ENCODE measurements around the gene ADCY2. TPM values are rescaled to one million over a fixed set of nuclear protein-coding genes. Genes with fewer than 3 reads are reported as not detected.

The ADCY2 gene
- total and polyA plus RNA-seq, 4 donors, result 0.56 to 9.3 (median 6.7) TPM

DNA sequence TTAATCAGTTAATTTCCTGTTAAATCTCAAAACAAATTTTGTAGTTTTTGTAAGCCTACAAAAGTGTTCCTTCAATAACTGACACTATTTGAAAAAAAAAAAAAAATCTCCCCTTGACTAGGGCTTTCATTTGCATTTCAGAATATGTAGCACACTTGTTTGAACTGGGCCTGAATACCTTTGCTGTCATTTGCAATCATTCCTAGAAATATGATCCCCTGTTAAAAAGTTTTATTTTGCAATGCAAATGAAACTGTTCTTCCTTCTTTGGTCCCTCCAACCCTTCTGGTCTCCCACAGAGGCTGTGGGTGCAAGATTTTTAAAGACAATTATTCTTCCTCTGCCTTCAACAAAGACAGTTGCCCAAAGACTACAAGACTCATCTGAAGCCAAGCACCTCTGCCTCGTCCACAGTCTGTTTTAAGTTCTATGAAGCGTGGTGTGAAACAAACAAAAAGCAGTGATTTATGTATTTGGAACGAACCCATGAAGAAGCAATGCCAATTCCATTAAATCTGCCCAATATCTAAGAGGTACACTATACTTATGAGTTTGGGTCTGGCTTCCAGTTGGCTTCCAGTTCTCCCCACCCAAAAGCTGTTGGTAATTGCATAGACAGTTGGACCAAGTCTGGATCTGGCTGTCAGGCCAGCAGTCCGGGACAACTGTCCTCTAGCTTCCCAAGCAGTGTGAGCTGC, 388.9 kb downstream of the ADCY2 start:
- Histone ChIP-seq H3K4me3 (ENCODE audit: low read length in 2 of 2) (no peak overlapping the region), H3K36me3 (ENCODE audit: control insufficient read depth in 1 of 2, insufficient read depth in 2 of 2, low read length in 1 of 2) (peaks cover 0 to 2% of the 10 kb centered on the region in 2 donors), H3K4me1 (ENCODE audit: control insufficient read depth in 1 of 2, insufficient read depth in 2 of 2, low read length in 2 of 2) (no peaks in the 10 kb centered on the region), H3K27ac (ENCODE audit: low read depth in 1 of 2, low read length in 2 of 2) (no peak overlapping the region), H3K27me3 (ENCODE audit: control insufficient read depth in 1 of 2, insufficient read depth in 2 of 2, low read length in 1 of 2) (no peaks in the 10 kb centered on the region), H3K9me3 (ENCODE audit: control insufficient read depth, low read length) (no peaks in the 10 kb centered on the region)
- intact Hi-C loops (cut with DNase I), result no loop called here
- no peak for ATAC-seq (ENCODE audit: low FRiP score)
- whole genome bisulfite sequencing, 2 donors, result 53 to 68% methylated on average over 4 of the region's 4 CpGs
- no peak for DNase-seq

GRCh38 chr5:7787770-7788169, 391.8 kb downstream of the ADCY2 start:
- intact Hi-C loops (cut with DNase I), result no loop called here
- no peak for DNase-seq

DNA sequence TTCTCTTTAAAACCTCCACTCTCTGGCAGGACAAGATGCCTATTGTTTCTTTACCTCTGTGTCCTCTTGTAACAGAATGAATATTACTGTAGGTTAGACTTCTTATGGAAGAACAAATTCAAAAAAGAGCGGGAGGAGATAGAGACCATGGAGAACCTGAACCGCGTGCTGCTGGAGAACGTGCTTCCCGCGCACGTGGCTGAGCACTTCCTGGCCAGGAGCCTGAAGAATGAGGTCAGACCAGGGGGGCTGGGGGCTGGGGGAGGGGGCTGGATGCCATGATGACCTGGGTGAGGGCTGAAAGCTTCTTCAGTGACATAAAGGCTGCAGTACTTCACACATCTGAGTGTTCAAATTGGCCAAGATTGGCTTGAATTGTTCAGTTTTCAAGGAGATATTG, 393.6 kb downstream of the ADCY2 start:
- Histone ChIP-seq H3K4me1 (ENCODE audit: control insufficient read depth in 1 of 2, insufficient read depth in 2 of 2, low read length in 2 of 2) (no peaks in the 10 kb centered on the region), H3K9me3 (ENCODE audit: control insufficient read depth, low read length) (no peaks in the 10 kb centered on the region), H3K27me3 (ENCODE audit: control insufficient read depth in 1 of 2, insufficient read depth in 2 of 2, low read length in 1 of 2) (no peaks in the 10 kb centered on the region), H3K27ac (ENCODE audit: low read depth in 1 of 2, low read length in 2 of 2) (no peak overlapping the region), H3K36me3 (ENCODE audit: control insufficient read depth in 1 of 2, insufficient read depth in 2 of 2, low read length in 1 of 2) (no peaks in the 10 kb centered on the region), H3K4me3 (ENCODE audit: low read length in 2 of 2) (no peak overlapping the region)
- ATAC-seq (ENCODE audit: low FRiP score) (no peak), DNase-seq (no peak)
- intact Hi-C loops (cut with DNase I), result no loop called here
- WGBS, 2 donors, result 81 to 88% methylated on average over 7 of the region's 7 CpGs

More at GRCh38 chr5:7787770-7788169, 391.8 kb downstream of the ADCY2 start:
- no peak for ATAC-seq (ENCODE audit: low FRiP score)
- no peak overlapping the region for H3K4me3 ChIP-seq (ENCODE audit: low read length in 2 of 2)
- no peaks in the 10 kb centered on the region for H3K4me1 ChIP-seq (ENCODE audit: control insufficient read depth in 1 of 2, insufficient read depth in 2 of 2, low read length in 2 of 2)
- no peak overlapping the region for H3K27ac ChIP-seq (ENCODE audit: low read depth in 1 of 2, low read length in 2 of 2)
- 72 to 79% methylated on average over 3 of the region's 3 CpGs for WGBS, 2 donors
- no peaks in the 10 kb centered on the region for H3K27me3 ChIP-seq (ENCODE audit: control insufficient read depth in 1 of 2, insufficient read depth in 2 of 2, low read length in 1 of 2)
- no peaks in the 10 kb centered on the region for H3K36me3 ChIP-seq (ENCODE audit: control insufficient read depth in 1 of 2, insufficient read depth in 2 of 2, low read length in 1 of 2)
- no peaks in the 10 kb centered on the region for H3K9me3 ChIP-seq (ENCODE audit: control insufficient read depth, low read length)

DNA sequence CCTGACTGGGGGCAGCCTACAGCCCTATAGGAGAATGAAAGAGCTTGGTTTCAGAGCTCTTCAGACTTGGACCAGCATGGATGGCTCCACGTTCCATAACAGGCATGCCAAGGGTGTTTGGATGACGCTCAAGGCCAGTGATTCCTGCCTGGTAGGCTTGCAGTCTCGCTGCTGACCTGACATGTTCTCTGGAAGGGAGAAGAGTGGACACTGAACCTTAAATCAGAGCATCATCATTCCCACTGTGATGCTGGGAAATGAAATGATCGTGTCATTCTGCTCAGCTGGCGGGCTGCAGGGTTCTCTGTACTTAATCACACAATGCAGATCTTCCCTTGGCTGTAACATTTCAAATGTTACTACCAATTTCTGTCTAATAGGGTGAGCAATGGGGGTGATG, 398.0 kb downstream of the ADCY2 start:
- Histone ChIP-seq H3K4me1 (ENCODE audit: control insufficient read depth in 1 of 2, insufficient read depth in 2 of 2, low read length in 2 of 2) (no peaks in the 10 kb centered on the region), H3K36me3 (ENCODE audit: control insufficient read depth in 1 of 2, insufficient read depth in 2 of 2, low read length in 1 of 2) (no peaks in the 10 kb centered on the region), H3K9me3 (ENCODE audit: control insufficient read depth, low read length) (no peaks in the 10 kb centered on the region), H3K27me3 (ENCODE audit: control insufficient read depth in 1 of 2, insufficient read depth in 2 of 2, low read length in 1 of 2) (no peaks in the 10 kb centered on the region), H3K4me3 (ENCODE audit: low read length in 2 of 2) (no peak overlapping the region), H3K27ac (ENCODE audit: low read depth in 1 of 2, low read length in 2 of 2) (no peak overlapping the region)
- DNase-seq (no peak), ATAC-seq (ENCODE audit: low FRiP score) (no peak)
- WGBS, 2 donors, result 74 to 77% methylated on average over 5 of the region's 5 CpGs
- intact Hi-C loops (cut with DNase I), result no loop called here

DNA sequence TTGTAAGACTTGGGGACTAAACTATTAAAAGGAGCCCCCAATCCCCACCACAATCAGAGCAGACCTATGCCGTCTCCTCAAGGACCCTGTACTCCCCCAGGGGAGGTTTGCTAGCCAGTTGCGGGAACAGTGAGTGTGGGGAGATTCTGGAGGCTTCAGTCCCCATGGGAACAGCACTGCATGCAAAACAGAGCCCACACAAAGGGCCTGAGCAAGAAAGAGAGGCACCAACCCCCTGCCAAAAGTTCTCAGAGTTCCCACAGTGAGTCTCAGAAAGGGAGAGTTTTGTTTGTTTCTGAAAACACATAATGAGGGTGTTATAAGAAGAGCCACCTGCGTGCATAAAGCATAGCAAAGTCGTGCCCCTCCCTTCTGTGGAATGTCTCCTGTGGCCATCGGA, 398.4 kb downstream of the ADCY2 start:
- Histone ChIP-seq H3K4me3 (ENCODE audit: low read length in 2 of 2) (no peak overlapping the region), H3K4me1 (ENCODE audit: control insufficient read depth in 1 of 2, insufficient read depth in 2 of 2, low read length in 2 of 2) (no peaks in the 10 kb centered on the region), H3K9me3 (ENCODE audit: control insufficient read depth, low read length) (no peaks in the 10 kb centered on the region), H3K27me3 (ENCODE audit: control insufficient read depth in 1 of 2, insufficient read depth in 2 of 2, low read length in 1 of 2) (no peaks in the 10 kb centered on the region), H3K27ac (ENCODE audit: low read depth in 1 of 2, low read length in 2 of 2) (no peak overlapping the region), H3K36me3 (ENCODE audit: control insufficient read depth in 1 of 2, insufficient read depth in 2 of 2, low read length in 1 of 2) (no peaks in the 10 kb centered on the region)
- ATAC-seq (ENCODE audit: low FRiP score) (no peak), DNase-seq (no peak)
- intact Hi-C loops (cut with DNase I), result no loop called here
- WGBS, 2 donors, result 38 to 56% methylated on average over 5 of the region's 5 CpGs

- no peaks in the 10 kb centered on the region for H3K36me3 ChIP-seq (ENCODE audit: control insufficient read depth in 1 of 2, insufficient read depth in 2 of 2, low read length in 1 of 2)
- H3K4me1 ChIP-seq (ENCODE audit: control insufficient read depth in 1 of 2, insufficient read depth in 2 of 2, low read length in 2 of 2), result no peaks in the 10 kb centered on the region
- H3K27me3 ChIP-seq (ENCODE audit: control insufficient read depth in 1 of 2, insufficient read depth in 2 of 2, low read length in 1 of 2), result no peaks in the 10 kb centered on the region
- WGBS, 2 donors, result 86 to 97% methylated on average over 1 of the region's 1 CpG
- ATAC-seq (ENCODE audit: low FRiP score), result no peak
- no peaks in the 10 kb centered on the region for H3K9me3 ChIP-seq (ENCODE audit: control insufficient read depth, low read length)
- DNase-seq, result no peak
- no peak overlapping the region for H3K4me3 ChIP-seq (ENCODE audit: low read length in 2 of 2)
- H3K27ac ChIP-seq (ENCODE audit: low read depth in 1 of 2, low read length in 2 of 2), result no peak overlapping the region
- intact Hi-C loops (cut with DNase I), result no loop called here
These were observed 398.9 kb downstream of the ADCY2 start for GRCh38 chr5:7794823-7795222.

DNA sequence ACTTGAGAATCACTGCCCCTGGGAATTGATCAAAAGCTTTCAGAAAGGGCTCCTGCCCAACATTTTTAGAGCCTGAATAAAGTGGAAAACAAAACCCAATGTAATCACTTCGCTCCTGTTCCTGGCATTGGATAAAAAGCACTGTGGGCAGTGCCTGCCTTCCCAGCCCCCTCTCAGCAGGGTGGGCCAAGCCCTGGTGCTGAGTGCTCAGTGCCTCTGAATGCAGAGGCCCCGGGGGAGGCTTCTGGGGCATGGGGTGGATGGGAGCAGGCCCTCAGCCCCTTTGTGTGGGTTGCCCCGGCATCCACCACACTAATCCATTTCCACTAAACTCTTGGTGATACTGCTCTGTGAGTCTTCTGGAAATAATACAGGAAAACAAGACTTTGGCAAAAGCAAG, 399.4 kb downstream of the ADCY2 start:
- Histone ChIP-seq H3K4me1 (ENCODE audit: control insufficient read depth in 1 of 2, insufficient read depth in 2 of 2, low read length in 2 of 2) (no peaks in the 10 kb centered on the region), H3K9me3 (ENCODE audit: control insufficient read depth, low read length) (no peaks in the 10 kb centered on the region), H3K36me3 (ENCODE audit: control insufficient read depth in 1 of 2, insufficient read depth in 2 of 2, low read length in 1 of 2) (no peaks in the 10 kb centered on the region), H3K27ac (ENCODE audit: low read depth in 1 of 2, low read length in 2 of 2) (no peak overlapping the region), H3K27me3 (ENCODE audit: control insufficient read depth in 1 of 2, insufficient read depth in 2 of 2, low read length in 1 of 2) (no peaks in the 10 kb centered on the region), H3K4me3 (ENCODE audit: low read length in 2 of 2) (no peak overlapping the region)
- ATAC-seq (ENCODE audit: low FRiP score) (no peak), DNase-seq (no peak)
- intact Hi-C loops (cut with DNase I), result no loop called here
- WGBS, 2 donors, result 58 to 60% methylated on average over 3 of the region's 3 CpGs

DNA sequence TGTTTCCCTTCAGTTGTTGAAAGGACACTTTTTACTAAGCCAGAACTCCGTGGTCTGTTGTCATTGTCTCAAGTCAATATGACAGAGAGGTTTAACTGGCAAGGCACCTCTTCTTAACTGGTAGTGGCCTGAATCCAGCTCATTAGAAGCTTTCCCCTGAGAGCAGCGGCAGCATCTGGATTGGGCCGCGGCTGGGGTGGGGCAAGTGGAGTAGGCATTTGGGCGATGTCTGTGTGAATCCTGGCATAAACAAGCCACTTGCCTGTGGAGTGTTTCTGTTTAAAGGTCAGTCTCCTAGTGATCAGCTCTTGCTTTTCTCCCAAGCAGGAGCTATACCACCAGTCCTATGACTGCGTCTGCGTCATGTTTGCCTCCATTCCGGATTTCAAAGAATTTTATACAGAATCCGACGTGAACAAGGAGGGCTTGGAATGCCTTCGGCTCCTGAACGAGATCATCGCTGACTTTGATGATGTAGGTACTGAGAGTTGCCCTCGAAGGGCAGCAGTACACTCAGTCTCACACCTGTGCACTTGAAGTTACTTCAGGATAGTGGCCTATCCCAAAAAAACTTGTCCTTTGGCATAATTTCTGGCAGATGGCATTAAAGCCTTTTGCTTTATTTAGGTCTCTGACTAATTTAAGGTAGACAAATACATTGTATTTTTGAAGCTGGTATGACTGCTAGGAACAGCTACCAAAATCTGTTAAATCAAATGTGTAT, 406.1 kb downstream of the ADCY2 start:
- Histone ChIP-seq H3K27ac (ENCODE audit: low read depth in 1 of 2, low read length in 2 of 2) (no peak overlapping the region), H3K4me1 (ENCODE audit: control insufficient read depth in 1 of 2, insufficient read depth in 2 of 2, low read length in 2 of 2) (no peaks in the 10 kb centered on the region), H3K36me3 (ENCODE audit: control insufficient read depth in 1 of 2, insufficient read depth in 2 of 2, low read length in 1 of 2) (no peaks in the 10 kb centered on the region), H3K4me3 (ENCODE audit: low read length in 2 of 2) (no peak overlapping the region), H3K27me3 (ENCODE audit: control insufficient read depth in 1 of 2, insufficient read depth in 2 of 2, low read length in 1 of 2) (no peaks in the 10 kb centered on the region), H3K9me3 (ENCODE audit: control insufficient read depth, low read length) (no peaks in the 10 kb centered on the region)
- intact Hi-C loops (cut with DNase I), result no loop called here
- ATAC-seq (ENCODE audit: low FRiP score) (no peak), DNase-seq (no peak)
- 79 to 81% methylated on average over 14 of the region's 14 CpGs for WGBS, 2 donors

DNA sequence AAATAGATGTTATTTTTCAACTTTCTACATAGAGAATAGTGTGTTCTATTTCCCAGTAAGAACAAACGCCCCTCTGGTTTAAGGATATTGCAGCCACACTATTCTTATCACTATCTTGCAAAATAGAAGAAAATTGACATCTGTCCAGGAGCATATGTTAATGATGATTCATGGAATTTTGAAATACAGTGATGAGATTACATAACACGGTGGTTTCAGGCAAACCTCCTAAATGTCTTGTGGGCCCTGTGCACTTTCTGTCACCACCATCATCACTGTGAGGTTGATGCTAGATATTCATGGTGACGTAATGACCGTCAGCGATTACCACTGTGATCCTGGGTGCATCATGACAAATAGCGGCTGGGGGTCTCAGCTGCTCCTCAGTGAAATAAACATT, 406.9 kb downstream of the ADCY2 start:
- no peaks in the 10 kb centered on the region for H3K9me3 ChIP-seq (ENCODE audit: control insufficient read depth, low read length)
- no peaks in the 10 kb centered on the region for H3K4me1 ChIP-seq (ENCODE audit: control insufficient read depth in 1 of 2, insufficient read depth in 2 of 2, low read length in 2 of 2)
- no peak overlapping the region for H3K27ac ChIP-seq (ENCODE audit: low read depth in 1 of 2, low read length in 2 of 2)
- H3K27me3 ChIP-seq (ENCODE audit: control insufficient read depth in 1 of 2, insufficient read depth in 2 of 2, low read length in 1 of 2), result no peaks in the 10 kb centered on the region
- DNase-seq (no peak), ATAC-seq (ENCODE audit: low FRiP score) (no peak)
- no peak overlapping the region for H3K4me3 ChIP-seq (ENCODE audit: low read length in 2 of 2)
- WGBS, 2 donors, result 75 to 81% methylated on average over 6 of the region's 6 CpGs
- H3K36me3 ChIP-seq (ENCODE audit: control insufficient read depth in 1 of 2, insufficient read depth in 2 of 2, low read length in 1 of 2), result no peaks in the 10 kb centered on the region
- intact Hi-C loops (cut with DNase I), result no loop called here

Measured in aorta (tissue), 5 donors.